ENCODE results near the gene XPR1.

Gene XPR1

DNA sequence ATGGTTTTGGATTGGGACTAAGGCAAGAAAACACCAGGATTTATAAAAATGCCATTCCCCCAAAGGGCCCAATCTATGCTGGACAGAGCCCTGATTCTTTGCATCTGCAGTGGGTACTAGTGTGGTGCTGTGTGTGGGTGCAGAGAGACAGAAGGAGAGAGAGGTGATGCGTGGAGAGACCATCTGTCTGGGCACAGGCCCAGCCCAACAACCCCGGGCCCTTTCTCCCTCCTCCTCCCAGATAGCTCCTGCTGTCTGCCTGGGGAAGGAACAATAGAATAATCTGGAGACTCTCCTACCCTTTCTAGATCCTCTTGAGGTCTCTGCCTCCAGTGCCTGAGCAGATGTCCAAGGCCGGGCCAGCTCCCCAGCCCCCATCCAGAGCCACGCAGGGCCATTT is 296.0 kb downstream of the XPR1 start:
- no peaks in the 10 kb centered on the region for H3K36me3 ChIP-seq (ENCODE audit: control insufficient read depth, low read length)
- H3K9me2 ChIP-seq (replicated peaks; ENCODE audit: control insufficient read depth, low read length) = no peaks in the 10 kb centered on the region

DNA sequence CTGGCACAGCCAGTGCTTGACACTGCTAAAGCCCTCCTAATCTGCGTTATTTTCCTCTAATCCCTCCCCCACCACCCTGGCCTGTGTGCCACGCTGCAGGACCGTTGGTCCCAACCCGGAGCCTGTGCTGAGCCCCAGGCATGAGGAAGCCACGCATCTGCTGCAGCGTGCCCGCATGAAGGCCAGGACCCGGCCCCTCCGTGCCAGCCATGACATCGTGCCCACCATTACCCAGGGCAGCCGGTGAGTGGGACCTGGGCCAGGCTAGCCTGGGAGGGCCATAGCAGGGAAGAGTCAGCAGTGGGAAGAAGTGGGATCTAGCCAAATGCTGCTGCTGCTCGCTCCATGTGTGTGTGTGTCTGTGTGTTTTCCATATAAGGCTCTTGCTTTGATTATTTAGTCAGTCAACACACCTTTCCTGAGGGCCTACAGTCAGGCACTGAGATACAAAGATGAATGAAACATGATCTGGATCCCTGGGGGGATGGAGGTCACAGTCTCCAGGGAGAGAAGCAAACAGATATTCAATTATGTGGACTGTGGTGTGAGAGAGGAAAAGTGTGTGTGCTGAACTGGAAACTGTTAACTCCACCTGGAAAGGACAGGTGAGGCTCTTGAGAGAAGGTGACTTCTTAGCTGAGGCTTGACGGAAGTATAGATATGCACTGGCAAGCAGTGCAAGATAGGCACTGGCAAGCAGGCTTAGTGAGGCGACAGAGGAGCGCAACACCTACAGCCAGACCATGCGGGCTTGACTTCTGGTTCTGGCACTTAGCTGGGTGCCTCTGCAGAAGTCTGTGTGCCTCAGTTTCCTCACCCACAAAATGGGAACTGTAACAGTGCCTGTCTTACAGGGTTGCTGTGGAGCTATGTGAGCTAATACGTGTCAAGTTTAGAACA is 296.8 kb downstream of the XPR1 start:
- no peak overlapping the region for H3K4me2 ChIP-seq (ENCODE audit: low read length)
- H3K79me2 ChIP-seq (ENCODE audit: control insufficient read depth, low read length) = no peaks in the 10 kb centered on the region
- H3F3A ChIP-seq (ENCODE audit: control insufficient read depth, insufficient read depth) = no peaks in the 10 kb centered on the region
- no peaks in the 10 kb centered on the region for H3K36me3 ChIP-seq (ENCODE audit: control insufficient read depth, low read length)
- H3K27ac ChIP-seq (ENCODE audit: low read depth, low read length) = no peak overlapping the region
- H3K27me3 ChIP-seq (ENCODE audit: control insufficient read depth, low read length) = peaks cover 4% of the 10 kb centered on the region; the same call in 1 of the 2 replicates
- no peaks in the 10 kb centered on the region for H4K20me1 ChIP-seq (ENCODE audit: control insufficient read depth, insufficient read depth, low read depth, low read length)
- TF ChIP-seq, protein P1, sequence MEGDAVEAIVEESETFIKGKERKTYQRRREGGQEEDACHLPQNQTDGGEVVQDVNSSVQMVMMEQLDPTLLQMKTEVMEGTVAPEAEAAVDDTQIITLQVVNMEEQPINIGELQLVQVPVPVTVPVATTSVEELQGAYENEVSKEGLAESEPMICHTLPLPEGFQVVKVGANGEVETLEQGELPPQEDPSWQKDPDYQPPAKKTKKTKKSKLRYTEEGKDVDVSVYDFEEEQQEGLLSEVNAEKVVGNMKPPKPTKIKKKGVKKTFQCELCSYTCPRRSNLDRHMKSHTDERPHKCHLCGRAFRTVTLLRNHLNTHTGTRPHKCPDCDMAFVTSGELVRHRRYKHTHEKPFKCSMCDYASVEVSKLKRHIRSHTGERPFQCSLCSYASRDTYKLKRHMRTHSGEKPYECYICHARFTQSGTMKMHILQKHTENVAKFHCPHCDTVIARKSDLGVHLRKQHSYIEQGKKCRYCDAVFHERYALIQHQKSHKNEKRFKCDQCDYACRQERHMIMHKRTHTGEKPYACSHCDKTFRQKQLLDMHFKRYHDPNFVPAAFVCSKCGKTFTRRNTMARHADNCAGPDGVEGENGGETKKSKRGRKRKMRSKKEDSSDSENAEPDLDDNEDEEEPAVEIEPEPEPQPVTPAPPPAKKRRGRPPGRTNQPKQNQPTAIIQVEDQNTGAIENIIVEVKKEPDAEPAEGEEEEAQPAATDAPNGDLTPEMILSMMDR (IDR thresholded peaks at IDR 0.05; ENCODE audit: low read depth, low read length, poor library complexity, severe bottlenecking) = no peak
- no peak for TF ChIP-seq EZH2phosphoT487 (IDR thresholded peaks at IDR 0.05; ENCODE audit: borderline replicate concordance, low read length)
- H3K4me3 ChIP-seq (ENCODE audit: low read length) = no peak overlapping the region
- H3K9me3 ChIP-seq (ENCODE audit: control insufficient read depth, insufficient read depth, low read length) = no peaks in the 10 kb centered on the region
- H3K9me2 ChIP-seq (replicated peaks; ENCODE audit: control insufficient read depth, low read length) = no peaks in the 10 kb centered on the region
- H3K4me1 ChIP-seq (ENCODE audit: control insufficient read depth, low read length) = peaks cover 11% of the 10 kb centered on the region

More for the DNA sequence above, 296.0 kb downstream of the XPR1 start:
- Histone ChIP-seq H3K27me3 (ENCODE audit: control insufficient read depth, low read length) (peaks cover 4% of the 10 kb centered on the region; the same call in 1 of the 2 replicates), H3K9me3 (ENCODE audit: control insufficient read depth, insufficient read depth, low read length) (no peaks in the 10 kb centered on the region), H3K27ac (ENCODE audit: low read depth, low read length) (no peak overlapping the region), H4K20me1 (ENCODE audit: control insufficient read depth, insufficient read depth, low read depth, low read length) (no peaks in the 10 kb centered on the region), H3K79me2 (ENCODE audit: control insufficient read depth, low read length) (no peaks in the 10 kb centered on the region), H3F3A (ENCODE audit: control insufficient read depth, insufficient read depth) (no peaks in the 10 kb centered on the region), H3K4me2 (ENCODE audit: low read length) (no peak overlapping the region), H3K4me1 (ENCODE audit: control insufficient read depth, low read length) (peaks cover 11% of the 10 kb centered on the region), H3K4me3 (ENCODE audit: low read length) (no peak overlapping the region)
- TF ChIP-seq EZH2phosphoT487 (IDR thresholded peaks at IDR 0.05; ENCODE audit: borderline replicate concordance, low read length) = no peak
- TF ChIP-seq, protein P1 (IDR thresholded peaks at IDR 0.05; ENCODE audit: low read depth, low read length, poor library complexity, severe bottlenecking) = no peak

DNA sequence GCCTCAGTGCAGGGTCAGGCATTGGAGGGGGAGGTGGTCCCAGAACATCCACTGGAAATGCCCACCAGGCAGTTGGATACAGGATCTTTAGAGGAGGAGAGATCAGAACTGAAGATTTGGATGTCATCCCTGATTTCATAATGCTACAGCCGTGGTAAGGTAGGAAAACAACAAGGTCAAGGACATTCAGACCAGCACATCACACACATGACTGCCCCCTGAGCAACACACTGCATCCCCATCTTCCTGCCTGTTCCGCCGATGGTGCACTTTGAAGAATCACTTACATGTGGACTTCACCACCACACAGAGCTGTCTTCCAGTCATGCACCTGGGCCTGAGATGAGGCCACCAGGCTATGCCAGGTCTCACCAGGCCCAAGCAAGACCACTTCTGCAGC is 297.6 kb downstream of the XPR1 start:
- H3F3A ChIP-seq (ENCODE audit: control insufficient read depth, insufficient read depth) = no peaks in the 10 kb centered on the region
- no peaks in the 10 kb centered on the region for H3K36me3 ChIP-seq (ENCODE audit: control insufficient read depth, low read length)
- no peaks in the 10 kb centered on the region for H3K79me2 ChIP-seq (ENCODE audit: control insufficient read depth, low read length)
- peaks cover 13% of the 10 kb centered on the region for H3K4me1 ChIP-seq (ENCODE audit: control insufficient read depth, low read length)
- no peak overlapping the region for H3K4me3 ChIP-seq (ENCODE audit: low read length)
- no peaks in the 10 kb centered on the region for H3K9me2 ChIP-seq (replicated peaks; ENCODE audit: control insufficient read depth, low read length)
- H3K9me3 ChIP-seq (ENCODE audit: control insufficient read depth, insufficient read depth, low read length) = no peaks in the 10 kb centered on the region
- no peak overlapping the region for H3K27ac ChIP-seq (ENCODE audit: low read depth, low read length)
- H3K27me3 ChIP-seq (ENCODE audit: control insufficient read depth, low read length) = peaks cover 1% of the 10 kb centered on the region; the same call in 1 of the 2 replicates
- H4K20me1 ChIP-seq (ENCODE audit: control insufficient read depth, insufficient read depth, low read depth, low read length) = no peaks in the 10 kb centered on the region
- TF ChIP-seq, protein P1 (IDR thresholded peaks at IDR 0.05; ENCODE audit: low read depth, low read length, poor library complexity, severe bottlenecking) = no peak
- no peak for TF ChIP-seq EZH2phosphoT487 (IDR thresholded peaks at IDR 0.05; ENCODE audit: borderline replicate concordance, low read length)
- H3K4me2 ChIP-seq (ENCODE audit: low read length) = no peak overlapping the region

Data from DOHH2 (cell line).